A549 (cell line): ENCODE data around the gene CSMD2.

Source experiments
- BCL3 ChIP-seq: fragments of >200 bp; sonication (Bioruptor Twin); formaldehyde crosslinking; IDR thresholded peaks from 3 replicates; pipeline ENCODE4 v1.6.1; 2016
- CTCF ChIP-seq: fragments of >200 bp; sonication (Bioruptor Twin); formaldehyde crosslinking; IDR thresholded peaks from 3 replicates; pipeline ENCODE4 v1.5.1; 2016
- EP300 ChIP-seq, 2 experiments: fragments of >200 bp; sonication (Bioruptor Twin); formaldehyde crosslinking; IDR thresholded peaks; 2 replicates in 1 of 2; 3 replicates in 1 of 2; pipeline ENCODE4 v1.6.1; 2016 to 2017
- HOXA7 ChIP-seq: fragments of 250-450 bp; sonication (Bioruptor Pico); IDR thresholded peaks from 2 replicates; pipeline ENCODE4 v1.5.0; 2020; ENCODE audit warnings: mild to moderate bottlenecking, moderate library complexity
- MAFK ChIP-seq: fragments of 450-650 bp; IDR thresholded peaks from 2 replicates; pipeline ENCODE4 v1.6.1; 2014; ENCODE audit not compliant: partially characterized antibody
- MYC ChIP-seq: IDR thresholded peaks from 2 replicates; pipeline ENCODE4 v1.6.1; 2012; ENCODE audit warnings: mild to moderate bottlenecking, inconsistent platforms, low read length, improper control_type of control experiment, borderline replicate concordance
- POLR2A ChIP-seq: IDR thresholded peaks from 2 replicates; pipeline ENCODE4 v1.6.1; 2012; ENCODE audit warnings: mild to moderate bottlenecking, low read length
- RCOR1 ChIP-seq: fragments of 150-350 bp; IDR thresholded peaks from 2 replicates; pipeline ENCODE4 v1.6.1; 2014; ENCODE audit warnings: antibody characterized with exemption, low read length, low read depth
- RFX5 ChIP-seq: fragments of 450-650 bp; IDR thresholded peaks from 2 replicates; pipeline ENCODE4 v1.7.1; 2014; ENCODE audit warnings: antibody characterized with exemption, mild to moderate bottlenecking, moderate library complexity
- SMC3 ChIP-seq: fragments of >200 bp; sonication (Bioruptor Twin); formaldehyde crosslinking; IDR thresholded peaks from 3 replicates; pipeline ENCODE4 v1.6.1; 2018; ENCODE audit warnings: inconsistent platforms

GRCh38 chr1:33906156-33906555 is 258.9 kb downstream of the CSMD2 start:
- TF ChIP-seq CTCF (no peak), POLR2A (no peak), EP300 (IDR thresholded peaks at IDR 0.05) (no peak), SMC3 (no peak), BCL3 (no peak), HOXA7 (CRISPR knock-in tag) (no peak), MYC (no peak), RCOR1 (no peak), RFX5 (no peak), MAFK (no peak)
